ENCODE results near the gene PNMT.

DNA sequence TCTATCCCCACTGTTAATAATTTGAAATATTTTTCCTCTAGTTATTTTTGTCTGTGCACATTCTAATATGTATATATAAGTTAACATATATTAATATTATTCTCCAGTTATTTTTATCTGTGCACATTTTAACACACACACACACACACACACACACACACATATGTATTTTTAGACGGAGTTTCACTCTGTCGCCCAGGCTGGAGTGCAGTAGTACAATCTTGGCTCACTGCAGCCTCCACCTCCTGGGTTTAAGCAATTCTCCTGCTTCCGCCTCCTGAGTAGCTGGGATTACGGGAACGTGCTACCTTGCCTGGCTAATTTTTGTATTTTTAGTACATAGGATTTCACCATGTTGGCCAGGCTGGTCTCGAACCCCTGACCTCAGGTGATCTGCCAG, 49.4 kb downstream of the PNMT start:
- TF ChIP-seq, protein P1, sequence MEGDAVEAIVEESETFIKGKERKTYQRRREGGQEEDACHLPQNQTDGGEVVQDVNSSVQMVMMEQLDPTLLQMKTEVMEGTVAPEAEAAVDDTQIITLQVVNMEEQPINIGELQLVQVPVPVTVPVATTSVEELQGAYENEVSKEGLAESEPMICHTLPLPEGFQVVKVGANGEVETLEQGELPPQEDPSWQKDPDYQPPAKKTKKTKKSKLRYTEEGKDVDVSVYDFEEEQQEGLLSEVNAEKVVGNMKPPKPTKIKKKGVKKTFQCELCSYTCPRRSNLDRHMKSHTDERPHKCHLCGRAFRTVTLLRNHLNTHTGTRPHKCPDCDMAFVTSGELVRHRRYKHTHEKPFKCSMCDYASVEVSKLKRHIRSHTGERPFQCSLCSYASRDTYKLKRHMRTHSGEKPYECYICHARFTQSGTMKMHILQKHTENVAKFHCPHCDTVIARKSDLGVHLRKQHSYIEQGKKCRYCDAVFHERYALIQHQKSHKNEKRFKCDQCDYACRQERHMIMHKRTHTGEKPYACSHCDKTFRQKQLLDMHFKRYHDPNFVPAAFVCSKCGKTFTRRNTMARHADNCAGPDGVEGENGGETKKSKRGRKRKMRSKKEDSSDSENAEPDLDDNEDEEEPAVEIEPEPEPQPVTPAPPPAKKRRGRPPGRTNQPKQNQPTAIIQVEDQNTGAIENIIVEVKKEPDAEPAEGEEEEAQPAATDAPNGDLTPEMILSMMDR (IDR thresholded peaks at IDR 0.05): no peak
- TF ChIP-seq POLR2AphosphoS5 (IDR thresholded peaks at IDR 0.05; ENCODE audit: low read depth, low read length) (no peak), SIN3A (IDR thresholded peaks at IDR 0.05; ENCODE audit: borderline replicate concordance, insufficient read depth, low read depth, low read length) (no peak)
- TF ChIP-seq, protein P2, sequence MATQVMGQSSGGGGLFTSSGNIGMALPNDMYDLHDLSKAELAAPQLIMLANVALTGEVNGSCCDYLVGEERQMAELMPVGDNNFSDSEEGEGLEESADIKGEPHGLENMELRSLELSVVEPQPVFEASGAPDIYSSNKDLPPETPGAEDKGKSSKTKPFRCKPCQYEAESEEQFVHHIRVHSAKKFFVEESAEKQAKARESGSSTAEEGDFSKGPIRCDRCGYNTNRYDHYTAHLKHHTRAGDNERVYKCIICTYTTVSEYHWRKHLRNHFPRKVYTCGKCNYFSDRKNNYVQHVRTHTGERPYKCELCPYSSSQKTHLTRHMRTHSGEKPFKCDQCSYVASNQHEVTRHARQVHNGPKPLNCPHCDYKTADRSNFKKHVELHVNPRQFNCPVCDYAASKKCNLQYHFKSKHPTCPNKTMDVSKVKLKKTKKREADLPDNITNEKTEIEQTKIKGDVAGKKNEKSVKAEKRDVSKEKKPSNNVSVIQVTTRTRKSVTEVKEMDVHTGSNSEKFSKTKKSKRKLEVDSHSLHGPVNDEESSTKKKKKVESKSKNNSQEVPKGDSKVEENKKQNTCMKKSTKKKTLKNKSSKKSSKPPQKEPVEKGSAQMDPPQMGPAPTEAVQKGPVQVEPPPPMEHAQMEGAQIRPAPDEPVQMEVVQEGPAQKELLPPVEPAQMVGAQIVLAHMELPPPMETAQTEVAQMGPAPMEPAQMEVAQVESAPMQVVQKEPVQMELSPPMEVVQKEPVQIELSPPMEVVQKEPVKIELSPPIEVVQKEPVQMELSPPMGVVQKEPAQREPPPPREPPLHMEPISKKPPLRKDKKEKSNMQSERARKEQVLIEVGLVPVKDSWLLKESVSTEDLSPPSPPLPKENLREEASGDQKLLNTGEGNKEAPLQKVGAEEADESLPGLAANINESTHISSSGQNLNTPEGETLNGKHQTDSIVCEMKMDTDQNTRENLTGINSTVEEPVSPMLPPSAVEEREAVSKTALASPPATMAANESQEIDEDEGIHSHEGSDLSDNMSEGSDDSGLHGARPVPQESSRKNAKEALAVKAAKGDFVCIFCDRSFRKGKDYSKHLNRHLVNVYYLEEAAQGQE (IDR thresholded peaks at IDR 0.05; ENCODE audit: insufficient read depth in 1 of 2, low read depth in 2 of 2, low read length in 1 of 2): no peak
